ENCODE measurements around the gene ABCE1. TPM values are rescaled to one million over a fixed set of nuclear protein-coding genes. Genes with fewer than 3 reads are reported as not detected.

The ABCE1 gene
- total and polyA plus RNA-seq, 2 of the 8 experiments (the other 6 are each of a cell fraction or from before 2014, with no cell fraction given), result 43.7 to 126 TPM

GRCh38 chr4:145081756-145082155 lies 16.4 kb upstream of the ABCE1 start (continued):
- no peak for TF ChIP-seq CHD7 (IDR thresholded peaks at IDR 0.05; ENCODE audit: insufficient replicate concordance, low read length)
- no peak for TF ChIP-seq TEAD4 (IDR thresholded peaks at IDR 0.05; ENCODE audit: low read depth, low read length)
- TF ChIP-seq POU5F1 (IDR thresholded peaks at IDR 0.05; ENCODE audit: low read depth, low read length), result no peak
- no peak for TF ChIP-seq NANOG (IDR thresholded peaks at IDR 0.05; ENCODE audit: insufficient read depth, low read depth, low read length, poor library complexity, severe bottlenecking)
- no peak for TF ChIP-seq EP300 (IDR thresholded peaks at IDR 0.05; ENCODE audit: borderline replicate concordance in 1 of 2, low read depth in 2 of 2, low read length in 2 of 2)
- no peak for TF ChIP-seq MAX (IDR thresholded peaks at IDR 0.05)
- TF ChIP-seq TBP (IDR thresholded peaks at IDR 0.05; ENCODE audit: low read depth, low read length), result no peak
- TF ChIP-seq GABPA (IDR thresholded peaks at IDR 0.05; ENCODE audit: borderline replicate concordance, insufficient read depth, low read length), result no peak
- TF ChIP-seq EGR1 (IDR thresholded peaks at IDR 0.05; ENCODE audit: borderline replicate concordance, low read depth, low read length), result no peak
- TF ChIP-seq SRF (IDR thresholded peaks at IDR 0.05; ENCODE audit: low read depth, low read length), result no peak
- TF ChIP-seq SIX5 (IDR thresholded peaks at IDR 0.05; ENCODE audit: low read depth, low read length), result no peak
